Parathyroid adenoma (tissue), 2 donors: Measurements from ENCODE around the gene TTC21A.

Experiments
- H2AFZ ChIP-seq: fragments of 300-600 bp; sonication (generic); one replicate; pipeline ENCODE4 v1.7.0; 2017; ENCODE audit warnings: antibody characterized with exemption, mild to moderate bottlenecking
- H3K27ac ChIP-seq: fragments of 300-600 bp; sonication (generic); one replicate; pipeline ENCODE4 v1.7.0; 2017
- H3K27me3 ChIP-seq: fragments of 300-600 bp; sonication (generic); one replicate; pipeline ENCODE4 v1.7.0; 2017; ENCODE audit warnings: low read length; ENCODE audit not compliant: control insufficient read depth, insufficient read depth
- H3K36me3 ChIP-seq: fragments of 300-600 bp; sonication (generic); one replicate; pipeline ENCODE4 v1.7.0; 2017; ENCODE audit warnings: low read length; ENCODE audit not compliant: control insufficient read depth, insufficient read depth
- H3K4me1 ChIP-seq: fragments of 300-600 bp; sonication (generic); one replicate; pipeline ENCODE4 v1.7.0; 2017; ENCODE audit warnings: control low read depth
- H3K4me2 ChIP-seq: fragments of 300-600 bp; sonication (generic); one replicate; pipeline ENCODE4 v1.7.0; 2017; ENCODE audit warnings: low read length
- H3K4me3 ChIP-seq: fragments of 300-600 bp; sonication (generic); one replicate; pipeline ENCODE4 v1.7.0; 2017; ENCODE audit warnings: low read depth, low read length
- H3K79me2 ChIP-seq: fragments of 300-600 bp; sonication (generic); one replicate; pipeline ENCODE4 v1.7.0; 2017; ENCODE audit warnings: control low read depth
- H3K9ac ChIP-seq: fragments of 300-600 bp; sonication (generic); one replicate; pipeline ENCODE4 v1.7.0; 2017; ENCODE audit warnings: mild to moderate bottlenecking
- H3K9me3 ChIP-seq: fragments of 300-600 bp; sonication (generic); one replicate; pipeline ENCODE4 v1.7.0; 2017; ENCODE audit warnings: low read length; ENCODE audit not compliant: control insufficient read depth
- TF ChIP-seq, protein P1 (sequence below): fragments of 300-600 bp; sonication (generic); IDR thresholded peaks from one replicate; pipeline ENCODE4 v1.7.0; 2017; ENCODE audit warnings: antibody characterized with exemption, mild to moderate bottlenecking
- donor health status: primary hyperparathyroidism.

The TTC21A gene

DNA sequence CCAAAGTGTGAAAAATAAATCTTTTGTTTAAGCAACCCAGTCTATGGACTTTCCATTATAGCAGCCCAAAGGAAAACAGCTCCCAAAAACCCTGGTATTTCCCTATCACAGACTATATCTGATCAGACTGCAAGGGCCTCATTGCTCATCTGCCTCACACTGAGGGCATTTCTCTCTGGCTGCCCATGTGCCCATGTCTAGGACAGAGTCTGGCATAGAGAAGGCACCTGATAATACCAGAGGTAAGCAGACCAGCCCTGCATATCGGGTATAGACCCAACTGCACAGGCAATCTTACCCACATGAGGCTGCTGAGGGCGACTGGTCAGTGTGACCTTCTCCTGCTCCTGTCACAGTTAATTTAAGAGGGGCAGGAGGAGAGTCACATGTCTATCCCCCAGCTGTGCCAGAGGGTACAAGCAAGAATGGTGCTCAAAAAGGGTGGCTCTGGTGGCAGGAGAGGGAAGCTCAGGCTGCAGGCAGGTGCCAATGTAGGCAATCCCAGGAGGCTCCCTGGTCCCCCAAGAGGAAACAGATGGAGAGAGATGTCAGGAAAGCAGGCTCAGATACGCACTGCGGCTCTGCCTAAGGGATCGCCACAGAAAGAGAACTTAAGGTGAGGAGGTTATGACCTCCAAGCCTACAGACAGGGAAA is 42.8 kb downstream of the TTC21A start:
- Histone ChIP-seq H3K27me3 (no peaks in the 10 kb centered on the region), H3K4me3 (peak overlapping the region; percentile 91), H3K27ac (peak overlapping the region; percentile 100), H2AFZ (no peak overlapping the region), H3K4me2 (peak overlapping the region; percentile 89), H3K4me1 (peaks cover 68% of the 10 kb centered on the region), H3K9me3 (no peaks in the 10 kb centered on the region), H3K9ac (no peak overlapping the region), H3K36me3 (no peaks in the 10 kb centered on the region), H3K79me2 (peaks cover 46% of the 10 kb centered on the region)
- TF ChIP-seq, protein P1, sequence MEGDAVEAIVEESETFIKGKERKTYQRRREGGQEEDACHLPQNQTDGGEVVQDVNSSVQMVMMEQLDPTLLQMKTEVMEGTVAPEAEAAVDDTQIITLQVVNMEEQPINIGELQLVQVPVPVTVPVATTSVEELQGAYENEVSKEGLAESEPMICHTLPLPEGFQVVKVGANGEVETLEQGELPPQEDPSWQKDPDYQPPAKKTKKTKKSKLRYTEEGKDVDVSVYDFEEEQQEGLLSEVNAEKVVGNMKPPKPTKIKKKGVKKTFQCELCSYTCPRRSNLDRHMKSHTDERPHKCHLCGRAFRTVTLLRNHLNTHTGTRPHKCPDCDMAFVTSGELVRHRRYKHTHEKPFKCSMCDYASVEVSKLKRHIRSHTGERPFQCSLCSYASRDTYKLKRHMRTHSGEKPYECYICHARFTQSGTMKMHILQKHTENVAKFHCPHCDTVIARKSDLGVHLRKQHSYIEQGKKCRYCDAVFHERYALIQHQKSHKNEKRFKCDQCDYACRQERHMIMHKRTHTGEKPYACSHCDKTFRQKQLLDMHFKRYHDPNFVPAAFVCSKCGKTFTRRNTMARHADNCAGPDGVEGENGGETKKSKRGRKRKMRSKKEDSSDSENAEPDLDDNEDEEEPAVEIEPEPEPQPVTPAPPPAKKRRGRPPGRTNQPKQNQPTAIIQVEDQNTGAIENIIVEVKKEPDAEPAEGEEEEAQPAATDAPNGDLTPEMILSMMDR = peak; percentile 7

DNA sequence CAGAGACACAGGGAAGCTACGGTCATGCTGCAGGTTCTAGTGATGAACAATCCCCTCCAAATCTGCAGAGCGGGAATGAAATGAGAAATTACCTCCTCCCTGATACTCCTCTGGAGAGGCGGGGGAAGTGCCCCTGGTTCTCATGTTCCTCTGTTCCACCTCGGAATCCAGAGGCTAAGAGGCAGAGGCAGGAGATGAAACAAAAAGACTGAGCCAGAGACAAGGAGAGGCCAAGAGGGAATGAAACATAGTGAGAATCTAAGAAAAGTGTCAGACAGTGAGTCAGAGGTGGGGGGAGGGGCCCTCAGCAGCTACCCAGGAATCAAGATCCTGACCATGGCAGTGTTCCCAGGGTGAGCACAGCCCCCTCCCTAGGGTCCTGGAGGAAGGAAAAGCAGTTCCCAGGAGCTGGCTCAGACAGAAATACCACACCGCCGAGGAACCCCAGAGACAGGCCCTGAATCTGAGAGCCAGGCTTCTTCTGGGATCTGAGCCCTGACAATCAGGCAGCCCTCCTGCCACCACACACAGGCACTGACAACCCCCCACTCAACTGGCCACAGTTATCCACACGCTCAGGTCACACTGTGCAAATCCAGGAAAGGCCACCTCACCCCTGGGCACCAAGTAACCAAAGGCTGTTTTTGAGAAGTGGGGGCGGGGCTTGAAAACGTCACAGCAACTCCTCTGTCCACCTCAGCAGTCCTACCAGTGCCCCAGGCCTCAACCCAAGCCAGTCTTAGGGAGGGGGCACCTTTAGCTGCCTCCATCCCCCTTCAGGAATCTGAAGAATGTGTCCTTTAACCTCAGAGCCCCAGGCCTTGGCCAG is 43.5 kb downstream of the TTC21A start:
- Histone ChIP-seq H3K4me1 (peaks cover 61% of the 10 kb centered on the region), H3K36me3 (no peaks in the 10 kb centered on the region), H3K9ac (peak overlapping the region; percentile 55), H3K4me2 (peak overlapping the region; percentile 89), H3K9me3 (no peaks in the 10 kb centered on the region), H3K27ac (peak overlapping the region; percentile 100), H3K4me3 (peak overlapping the region; percentile 91), H2AFZ (no peak overlapping the region), H3K27me3 (no peaks in the 10 kb centered on the region), H3K79me2 (peaks cover 40% of the 10 kb centered on the region)
- TF ChIP-seq, protein P1 = no peak

DNA sequence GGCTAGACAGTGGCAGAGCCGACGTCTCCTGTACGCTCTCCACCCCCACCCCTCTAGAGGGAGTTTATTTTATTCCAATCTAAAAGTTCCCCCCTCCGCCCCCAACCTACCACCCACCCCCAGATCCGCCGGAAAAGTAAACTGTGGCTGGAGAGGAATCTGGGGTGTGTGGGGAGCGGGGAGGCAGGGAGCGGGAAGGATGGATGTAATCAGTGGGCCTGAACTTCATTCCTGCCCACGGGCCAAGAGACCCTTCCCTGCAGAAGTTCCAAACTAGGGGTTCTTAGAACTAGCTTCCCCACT is 46.4 kb downstream of the TTC21A start:
- Histone ChIP-seq H3K79me2 (peaks cover 30% of the 10 kb centered on the region), H3K4me1 (peaks cover 34% of the 10 kb centered on the region), H3K9me3 (no peaks in the 10 kb centered on the region), H3K27ac (peak overlapping the region; percentile 80), H2AFZ (peak overlapping the region; percentile 90), H3K36me3 (no peaks in the 10 kb centered on the region), H3K9ac (no peak overlapping the region), H3K4me2 (peak overlapping the region; percentile 65), H3K27me3 (no peaks in the 10 kb centered on the region), H3K4me3 (peak overlapping the region; percentile 91)
- TF ChIP-seq, protein P1 = no peak

DNA sequence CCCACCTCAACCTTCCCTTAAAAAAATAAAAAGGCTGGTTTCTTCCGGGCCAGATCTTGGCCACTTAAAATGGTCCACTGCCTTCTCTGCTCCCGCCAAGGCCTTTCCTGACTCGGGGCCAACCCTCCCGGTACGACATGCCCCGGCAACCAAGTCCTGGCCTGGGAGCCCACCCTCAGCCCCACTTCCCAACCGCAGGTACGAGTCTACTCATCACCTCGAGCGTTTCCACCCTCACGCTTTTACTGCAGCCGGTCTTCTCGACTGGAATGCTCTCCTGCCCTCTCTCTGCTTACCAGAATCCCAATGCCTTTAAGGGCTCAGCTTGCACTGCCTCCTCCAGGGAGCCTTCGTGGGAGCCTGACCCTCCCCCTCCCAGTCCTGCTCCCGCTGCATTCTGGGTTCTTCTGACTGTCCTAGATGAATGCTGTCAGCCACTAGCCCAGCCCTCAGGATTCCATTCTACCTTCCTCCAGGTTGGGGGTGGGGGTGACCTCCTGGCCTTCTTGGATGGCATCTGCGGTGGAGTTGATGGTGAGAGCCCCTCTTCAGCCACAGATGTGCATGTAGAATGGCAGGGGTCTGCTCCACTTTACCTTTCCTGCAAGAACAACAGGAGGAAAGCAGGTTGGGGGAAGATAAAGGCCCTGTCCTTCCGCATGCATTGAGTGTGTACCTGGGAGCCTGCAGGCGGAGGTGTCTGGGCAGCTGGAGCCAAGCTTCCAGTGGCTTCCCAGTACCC is 47.0 kb downstream of the TTC21A start:
- no peaks in the 10 kb centered on the region for H3K36me3 ChIP-seq
- peak overlapping the region; percentile 64 for H2AFZ ChIP-seq
- no peaks in the 10 kb centered on the region for H3K9me3 ChIP-seq
- H3K4me3 ChIP-seq = peak overlapping the region; percentile 91
- H3K27me3 ChIP-seq = no peaks in the 10 kb centered on the region
- H3K27ac ChIP-seq = peak overlapping the region; percentile 80
- TF ChIP-seq, protein P1 = no peak
- H3K4me1 ChIP-seq = peaks cover 32% of the 10 kb centered on the region
- no peak overlapping the region for H3K9ac ChIP-seq
- H3K4me2 ChIP-seq = peak overlapping the region; percentile 65
- peaks cover 25% of the 10 kb centered on the region for H3K79me2 ChIP-seq
